Osteoblast (primary cell): Measurements from ENCODE around the gene KIAA0232. TPM values are rescaled to one million over a fixed set of nuclear protein-coding genes. Genes with fewer than 3 reads are reported as not detected.

Source experiments
- DNase-seq: peaks from one replicate; pipeline ENCODE4 v3.0.0; 2011; ENCODE audit warnings: low spot score, mixed read lengths; ENCODE audit not compliant: insufficient read length; ENCODE audit errors: missing footprints
- H2AFZ ChIP-seq: 2 replicates; pipeline ENCODE4 v1.6.0; 2011; ENCODE audit warnings: mild to moderate bottlenecking, low read length
- H3K27ac ChIP-seq: 2 replicates; pipeline ENCODE4 v1.5.1; 2011; ENCODE audit warnings: mild to moderate bottlenecking, low read depth, low read length, moderate library complexity
- H3K27me3 ChIP-seq: 2 replicates; pipeline ENCODE4 v1.6.0; 2012; ENCODE audit warnings: mild to moderate bottlenecking, control low read depth, inconsistent platforms, low read length, moderate library complexity; ENCODE audit not compliant: insufficient read depth
- H3K36me3 ChIP-seq: 2 replicates; pipeline ENCODE4 v1.5.1; 2011; ENCODE audit warnings: mild to moderate bottlenecking, low read length, control low read depth, moderate library complexity; ENCODE audit not compliant: insufficient read depth
- H3K4me1 ChIP-seq: 2 replicates; pipeline ENCODE4 v1.5.1; 2011; ENCODE audit warnings: mild to moderate bottlenecking, low read length, control low read depth, moderate library complexity; ENCODE audit not compliant: insufficient read depth
- H3K4me2 ChIP-seq: 2 replicates; pipeline ENCODE4 v1.6.0; 2011; ENCODE audit warnings: mild to moderate bottlenecking, low read length; ENCODE audit not compliant: insufficient read depth
- H3K4me3 ChIP-seq: fragments of 200-600 bp; sonication (generic); 3 replicates; pipeline ENCODE4 v1.5.1; 2012; ENCODE audit warnings: mild to moderate bottlenecking, low read length, inconsistent platforms; ENCODE audit not compliant: insufficient read depth
- H3K79me2 ChIP-seq: 2 replicates; pipeline ENCODE4 v1.6.0; 2012; ENCODE audit warnings: mild to moderate bottlenecking, low read length, control low read depth, inconsistent platforms; ENCODE audit not compliant: insufficient read depth
- H3K9me3 ChIP-seq: 2 replicates; pipeline ENCODE4 v1.5.1; 2011; ENCODE audit warnings: low read depth, low read length, control low read depth
- H4K20me1 ChIP-seq: 2 replicates; pipeline ENCODE4 v1.6.0; 2012; ENCODE audit warnings: mild to moderate bottlenecking, low read length, control low read depth; ENCODE audit not compliant: insufficient read depth
- total RNA-seq: library from RNA; depleted of rRNA; stranded (reverse); fragments of >200 nt; gene quantifications from 2 replicates; pipeline ENCODE4 v1.2.3, GENCODE V29; 2012
- TF ChIP-seq, protein P1 (sequence below): IDR thresholded peaks from 2 replicates; pipeline ENCODE4 v1.5.1; 2011; ENCODE audit warnings: mild to moderate bottlenecking, low read depth, low read length, moderate library complexity; ENCODE audit errors: extremely low read depth

Gene KIAA0232
- total RNA-seq, 1 donor = 23.9 TPM

DNA sequence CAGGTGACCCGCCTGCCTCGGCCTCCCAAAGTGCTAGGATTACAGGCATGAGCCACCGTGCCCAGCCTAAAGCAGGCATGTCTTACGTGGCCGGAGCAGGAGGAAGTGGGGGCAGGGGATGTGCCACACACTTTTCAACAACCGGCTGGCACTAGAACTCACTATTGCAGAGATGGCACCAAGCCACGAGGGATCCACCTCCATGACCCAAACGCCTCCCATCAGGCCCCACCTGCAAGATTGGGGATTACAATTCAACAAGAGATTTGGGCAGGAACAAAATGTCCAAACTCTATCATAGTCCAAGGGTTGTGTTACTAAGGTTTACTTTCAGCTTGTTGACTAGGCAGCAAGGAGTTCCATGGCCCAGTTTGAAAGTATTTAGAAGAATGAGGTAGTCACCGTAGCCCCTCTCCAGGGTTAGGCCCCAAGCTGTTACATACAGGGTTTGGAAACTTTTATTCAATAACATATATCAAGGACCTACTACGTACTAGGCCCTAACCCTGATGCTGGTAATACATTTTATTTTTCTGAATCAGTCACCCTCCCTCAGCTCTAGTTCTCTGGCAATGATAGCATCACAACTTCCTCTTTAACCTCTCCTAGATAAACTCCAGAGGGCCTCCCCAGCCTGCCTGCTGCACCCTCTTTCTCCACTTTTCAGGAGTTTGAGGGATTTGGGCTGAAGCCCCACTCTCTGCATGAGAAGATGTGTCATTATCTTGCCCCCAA is 109.1 kb downstream of the KIAA0232 start:
- Histone ChIP-seq H3K9me3 (no peaks in the 10 kb centered on the region), H2AFZ (peak overlapping the region; percentile 59), H4K20me1 (no peaks in the 10 kb centered on the region), H3K27me3 (no peaks in the 10 kb centered on the region), H3K27ac (peak overlapping the region; percentile 53), H3K79me2 (no peaks in the 10 kb centered on the region), H3K36me3 (no peaks in the 10 kb centered on the region), H3K4me1 (peaks cover 33% of the 10 kb centered on the region), H3K4me3 (no peak overlapping the region), H3K4me2 (peak overlapping the region; percentile 70)
- TF ChIP-seq, protein P1, sequence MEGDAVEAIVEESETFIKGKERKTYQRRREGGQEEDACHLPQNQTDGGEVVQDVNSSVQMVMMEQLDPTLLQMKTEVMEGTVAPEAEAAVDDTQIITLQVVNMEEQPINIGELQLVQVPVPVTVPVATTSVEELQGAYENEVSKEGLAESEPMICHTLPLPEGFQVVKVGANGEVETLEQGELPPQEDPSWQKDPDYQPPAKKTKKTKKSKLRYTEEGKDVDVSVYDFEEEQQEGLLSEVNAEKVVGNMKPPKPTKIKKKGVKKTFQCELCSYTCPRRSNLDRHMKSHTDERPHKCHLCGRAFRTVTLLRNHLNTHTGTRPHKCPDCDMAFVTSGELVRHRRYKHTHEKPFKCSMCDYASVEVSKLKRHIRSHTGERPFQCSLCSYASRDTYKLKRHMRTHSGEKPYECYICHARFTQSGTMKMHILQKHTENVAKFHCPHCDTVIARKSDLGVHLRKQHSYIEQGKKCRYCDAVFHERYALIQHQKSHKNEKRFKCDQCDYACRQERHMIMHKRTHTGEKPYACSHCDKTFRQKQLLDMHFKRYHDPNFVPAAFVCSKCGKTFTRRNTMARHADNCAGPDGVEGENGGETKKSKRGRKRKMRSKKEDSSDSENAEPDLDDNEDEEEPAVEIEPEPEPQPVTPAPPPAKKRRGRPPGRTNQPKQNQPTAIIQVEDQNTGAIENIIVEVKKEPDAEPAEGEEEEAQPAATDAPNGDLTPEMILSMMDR = no peak
- peak; percentile 89 for DNase-seq

DNA sequence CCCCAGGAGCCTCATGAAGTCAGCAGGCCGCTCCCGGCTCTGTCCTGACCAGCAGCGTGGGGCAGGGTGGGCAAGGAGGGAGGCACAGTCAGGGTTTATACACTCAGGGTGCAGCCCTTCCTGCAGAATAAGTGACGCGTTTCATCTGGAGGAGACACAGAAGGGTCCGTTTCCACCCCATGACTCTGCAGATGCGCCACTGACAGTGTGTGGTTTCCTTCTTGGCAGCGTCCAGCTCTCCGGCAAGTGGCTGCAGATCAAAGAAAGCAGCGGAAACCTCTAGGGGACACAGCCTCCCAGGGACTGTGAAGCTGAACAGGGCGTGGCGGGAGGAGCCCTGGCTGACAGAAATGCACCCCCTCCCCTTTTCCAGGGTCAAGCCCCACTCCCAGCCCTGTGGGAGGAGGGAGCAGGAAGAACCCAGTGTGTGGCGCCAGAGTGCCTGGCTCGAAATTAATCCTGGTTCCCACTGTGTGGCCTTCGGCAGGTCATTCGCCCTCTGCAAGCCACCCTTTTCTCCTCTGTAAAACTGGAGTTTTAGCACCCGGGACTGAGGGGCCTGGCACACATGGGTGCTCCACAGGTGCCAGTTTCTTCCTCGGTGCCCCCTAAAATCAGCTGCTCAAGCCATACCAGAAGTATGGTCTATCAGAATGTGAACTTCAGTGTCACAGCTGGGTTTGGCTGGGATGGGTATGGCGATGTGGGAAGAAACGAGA is 109.8 kb downstream of the KIAA0232 start:
- Histone ChIP-seq H3K79me2 (no peaks in the 10 kb centered on the region), H3K27me3 (no peaks in the 10 kb centered on the region), H4K20me1 (no peaks in the 10 kb centered on the region), H3K27ac (peak overlapping the region; percentile 53), H3K4me3 (peak overlapping the region; percentile 41), H3K36me3 (no peaks in the 10 kb centered on the region), H2AFZ (peak overlapping the region; percentile 59), H3K9me3 (no peaks in the 10 kb centered on the region), H3K4me1 (peaks cover 31% of the 10 kb centered on the region), H3K4me2 (peak overlapping the region; percentile 70)
- TF ChIP-seq, protein P1 = no peak
- DNase-seq = peak; percentile 93

DNA sequence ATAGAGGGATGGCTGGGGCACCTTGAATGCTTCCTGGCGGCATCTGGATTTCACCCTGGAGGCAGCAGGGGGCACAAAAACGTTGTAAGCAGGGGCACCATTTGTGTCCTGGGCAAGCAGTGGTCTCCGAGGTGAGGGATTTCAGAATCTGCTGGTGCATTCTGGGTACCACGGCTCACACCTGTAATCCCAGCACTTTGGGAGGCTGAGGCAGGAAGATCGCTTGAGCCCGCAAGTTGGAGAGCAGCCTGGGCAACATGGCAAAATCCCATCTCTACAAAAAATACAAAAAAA is 110.3 kb downstream of the KIAA0232 start:
- H3K4me1 ChIP-seq = peaks cover 26% of the 10 kb centered on the region
- no peaks in the 10 kb centered on the region for H3K36me3 ChIP-seq
- peak overlapping the region; percentile 70 for H3K4me2 ChIP-seq
- no peak overlapping the region for H3K27ac ChIP-seq
- H3K79me2 ChIP-seq = no peaks in the 10 kb centered on the region
- no peak for DNase-seq
- H4K20me1 ChIP-seq = no peaks in the 10 kb centered on the region
- no peaks in the 10 kb centered on the region for H3K27me3 ChIP-seq
- no peak overlapping the region for H3K4me3 ChIP-seq
- TF ChIP-seq, protein P1 = no peak
- no peak overlapping the region for H2AFZ ChIP-seq
- no peaks in the 10 kb centered on the region for H3K9me3 ChIP-seq

DNA sequence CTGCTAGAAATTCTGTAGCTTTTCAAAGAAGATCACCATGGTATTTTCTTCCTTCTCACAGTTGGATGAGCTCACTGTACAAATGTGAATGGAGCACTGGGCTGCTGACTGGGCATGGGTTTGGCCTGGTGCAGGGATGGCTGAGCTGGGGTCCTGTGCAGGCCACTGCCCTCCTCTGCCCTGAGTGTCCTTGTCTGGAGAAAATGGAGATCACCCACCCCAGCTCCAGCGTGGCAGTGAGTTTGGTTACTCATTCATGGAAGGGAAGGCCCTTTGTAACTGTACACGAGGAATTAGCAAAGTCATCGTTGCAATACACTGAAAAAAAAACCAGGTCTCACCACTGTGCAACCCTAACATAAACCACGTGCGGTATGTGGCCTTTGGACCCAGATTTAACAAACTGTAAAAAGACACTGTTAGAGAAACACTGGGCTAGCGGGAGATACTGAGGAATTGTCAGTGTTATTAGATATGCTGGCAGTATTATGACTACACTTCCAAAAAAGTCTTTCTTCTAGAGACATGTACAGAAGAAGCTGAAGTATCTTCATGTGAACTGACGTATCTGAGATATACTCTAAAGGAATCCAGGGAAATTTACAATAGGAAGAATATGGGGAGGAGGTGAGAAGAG is 111.0 kb downstream of the KIAA0232 start:
- Histone ChIP-seq H3K27me3 (no peaks in the 10 kb centered on the region), H3K4me3 (no peak overlapping the region), H3K27ac (no peak overlapping the region), H3K4me1 (peaks cover 20% of the 10 kb centered on the region), H2AFZ (no peak overlapping the region), H3K36me3 (no peaks in the 10 kb centered on the region), H3K4me2 (no peak overlapping the region), H3K79me2 (no peaks in the 10 kb centered on the region), H3K9me3 (no peaks in the 10 kb centered on the region), H4K20me1 (no peaks in the 10 kb centered on the region)
- peak; percentile 75 for DNase-seq
- TF ChIP-seq, protein P1 = no peak
